HepG2 (cell line): ENCODE measurements around the gene NISCH. TPM values are rescaled to one million over a fixed set of nuclear protein-coding genes. Genes with fewer than 3 reads are reported as not detected.

Experiments
- ATAC-seq: fragments of 200-7000 bp; cut with Tn5 transposase; 3 replicates; pipeline ENCODE4 v1.9.1; 2020; ENCODE audit warnings: mild to moderate bottlenecking, moderate library complexity
- BruUV-seq: library from RNA; stranded (reverse); fragments of 400-500 nt; replicated peaks from 2 replicates; lab custom pipeline; 2021; lab: Mats Ljungman, UMichigan
- CTCF ChIA-PET: fragments of 300-600 bp; formaldehyde crosslinking; extraction: SDS; loops from one replicate; lab custom pipeline; 2021; ENCODE audit warnings: low total read pairs, inconsistent platforms, low intra/inter-chr PET ratio; lab: Yijun Ruan, JAX
- POLR2A ChIA-PET: fragments of 350-600 bp; sonication (Branson Sonifier 250); formaldehyde crosslinking; loops from one replicate; lab custom pipeline; 2020; ENCODE audit warnings: antibody characterized with exemption, inconsistent platforms; lab: Yijun Ruan, JAX
- DNase-seq: peaks from one replicate; pipeline ENCODE4 v3.0.0-alpha.2; 2015; ENCODE audit warnings: low spot score
- FAIRE-seq: peaks from 3 replicates; lab custom pipeline; 2011; peaks lifted over from hg19 to GRCh38; lab: Jason Lieb, UNC
- H2AFZ ChIP-seq: one replicate; pipeline ENCODE4 v1.6.1; 2011; ENCODE audit warnings: low read length, inconsistent platforms
- H3K27ac ChIP-seq: fragments of 300-600 bp; 3 replicates; pipeline ENCODE4 v1.8.0; 2011; ENCODE audit warnings: mixed run types, mild to moderate bottlenecking, mixed read lengths, low read length, inconsistent platforms; ENCODE audit not compliant: insufficient read depth; ENCODE audit errors: extremely low read length
- H3K27me3 ChIP-seq, 2 experiments: fragments of 200-600 bp in 1 of 2; 2 replicates in 1 of 2; 3 replicates in 1 of 2; pipeline versions ENCODE4 v1.6.0 to v1.8.0; 2011; ENCODE audit warnings: low read length in 2 of 2, mild to moderate bottlenecking in 2 of 2, moderate library complexity in 2 of 2, inconsistent platforms in 1 of 2; ENCODE audit not compliant: insufficient read depth in 2 of 2, control insufficient read depth in 1 of 2
- H3K36me3 ChIP-seq, 2 experiments: fragments of 200-600 bp in 1 of 2; replicated peaks in 1 of 2; 2 replicates in 1 of 2; 3 replicates in 1 of 2; pipeline versions ENCODE4 v1.5.1 to v1.8.0; 2011; ENCODE audit warnings: low read length in 2 of 2, inconsistent platforms in 1 of 2; ENCODE audit not compliant: insufficient read depth in 2 of 2, control insufficient read depth in 1 of 2
- H3K4me1 ChIP-seq: 2 replicates; pipeline ENCODE4 v1.5.1; 2012; ENCODE audit warnings: low read length, inconsistent platforms; ENCODE audit not compliant: insufficient read depth
- H3K4me2 ChIP-seq: 2 replicates; pipeline ENCODE4 v1.6.0; 2011; ENCODE audit warnings: low read depth, low read length, inconsistent platforms
- H3K4me3 ChIP-seq, 3 experiments: fragments of 200-600 bp in 1 of 3; sonication (generic), shearing (Covaris generic) in 1 of 3; replicated peaks in 1 of 3; 2 replicates each; pipeline ENCODE4 v1.5.1; 2011 to 2016; ENCODE audit warnings: low read length in 3 of 3, inconsistent platforms in 2 of 3, low read depth in 2 of 3, mild to moderate bottlenecking in 2 of 3, control low read depth in 1 of 3, mixed read lengths in 1 of 3; ENCODE audit not compliant: insufficient read depth in 1 of 3
- H3K79me2 ChIP-seq: one replicate; pipeline ENCODE4 v1.6.1; 2011; ENCODE audit warnings: low read length, inconsistent platforms; ENCODE audit not compliant: insufficient read depth
- H3K9ac ChIP-seq: 2 replicates; pipeline ENCODE4 v1.6.0; 2011; ENCODE audit warnings: mild to moderate bottlenecking, low read depth, low read length, inconsistent platforms; ENCODE audit not compliant: insufficient read depth
- H3K9me3 ChIP-seq: 2 replicates; pipeline ENCODE4 v1.5.1; 2012; ENCODE audit warnings: mild to moderate bottlenecking, low read length
- H4K20me1 ChIP-seq: 2 replicates; pipeline ENCODE4 v1.6.0; 2011; ENCODE audit warnings: inconsistent platforms, mild to moderate bottlenecking, low read length, moderate library complexity; ENCODE audit not compliant: insufficient read depth
- ASH2L ChIP-seq: fragments of 300-600, 200-600 bp; sonication (generic); IDR thresholded peaks from 2 replicates; pipeline ENCODE4 v1.7.0; 2017; ENCODE audit warnings: low read depth, mild to moderate bottlenecking, moderate library complexity, mixed read lengths, low read length; ENCODE audit not compliant: insufficient read length
- CBX1 ChIP-seq: IDR thresholded peaks from one replicate; pipeline ENCODE4 v1.6.1; 2016; ENCODE audit warnings: antibody characterized with exemption, low read depth
- CREBL2 ChIP-seq: sonication (generic); formaldehyde crosslinking; IDR thresholded peaks from 2 replicates; pipeline ENCODE4 v1.8.1; 2023; ENCODE audit warnings: missing genetic modification reagents, mild to moderate bottlenecking, borderline replicate concordance
- FOXK1 ChIP-seq: sonication (generic); formaldehyde crosslinking; IDR thresholded peaks from 2 replicates; pipeline ENCODE4 v1.4.0; 2020; ENCODE audit warnings: low read depth, missing genetic modification reagents, borderline replicate concordance
- GTF3A ChIP-seq: sonication (generic); formaldehyde crosslinking; conservative IDR thresholded peaks from 2 replicates; pipeline ENCODE4 v1.4.0; 2020; ENCODE audit warnings: mild to moderate bottlenecking, missing genetic modification reagents
- HCFC1 ChIP-seq: fragments of 150-350 bp; IDR thresholded peaks from 2 replicates; pipeline ENCODE4 v1.6.1; 2014; ENCODE audit warnings: low read depth, low read length
- HNRNPL ChIP-seq: fragments of 200-400 bp; formaldehyde crosslinking; IDR thresholded peaks from 2 replicates; pipeline ENCODE4 v1.6.1; 2017; ENCODE audit warnings: mild to moderate bottlenecking, low read depth, low read length
- NFKBIZ ChIP-seq: IDR thresholded peaks from 2 replicates; pipeline ENCODE4 v1.6.1; 2018; ENCODE audit warnings: missing genetic modification reagents, missing compliant biosample characterization
- NR2F1 ChIP-seq, 2 experiments: fragments of 450-650 bp in 1 of 2; formaldehyde crosslinking in 1 of 2; IDR thresholded peaks; 2 replicates each; pipeline versions ENCODE4 v1.5.0 to v1.6.1; 2016 to 2020; ENCODE audit warnings: mild to moderate bottlenecking in 1 of 2, missing compliant biosample characterization in 1 of 2, missing genetic modification reagents in 1 of 2, moderate library complexity in 1 of 2
- PRDM15 ChIP-seq: sonication (generic); formaldehyde crosslinking; IDR thresholded peaks from 2 replicates; pipeline ENCODE4 v1.4.0; 2020; ENCODE audit warnings: missing genetic modification reagents
- SMARCE1 ChIP-seq: fragments of 450-650 bp; IDR thresholded peaks from 2 replicates; pipeline ENCODE4 v1.6.1; 2017; ENCODE audit warnings: borderline replicate concordance
- TFAP4 ChIP-seq: sonication (generic); IDR thresholded peaks from 2 replicates; pipeline ENCODE4 v1.6.1; 2016; ENCODE audit warnings: low read depth, borderline replicate concordance
- ZMYM2 ChIP-seq: sonication (generic); formaldehyde crosslinking; IDR thresholded peaks from 2 replicates; pipeline ENCODE4 v1.8.0; 2022; ENCODE audit warnings: mild to moderate bottlenecking, missing genetic modification reagents
- ZNF207 ChIP-seq: fragments of 450-650 bp; IDR thresholded peaks from 2 replicates; pipeline ENCODE4 v1.6.1; 2016; ENCODE audit warnings: antibody characterized with exemption, borderline replicate concordance
- ZNF263 ChIP-seq: sonication (generic); formaldehyde crosslinking; IDR thresholded peaks from 2 replicates; pipeline ENCODE4 v1.4.0; 2020; ENCODE audit warnings: missing genetic modification reagents
- ZNF710 ChIP-seq: sonication (generic); formaldehyde crosslinking; IDR thresholded peaks from 2 replicates; pipeline ENCODE4 v1.5.0; 2020; ENCODE audit warnings: mild to moderate bottlenecking, missing genetic modification reagents, borderline replicate concordance
- WGBS: methylation state at CpG from one replicate; pipeline ENCODE4 v1.1.6; 2017; ENCODE audit warnings: low lambda C conversion rate; 5-methylcytosine and 5-hydroxymethylcytosine counted together
- in situ Hi-C: cut with HindIII; loops from 2 replicates; pipeline ENCODE4 v1.10.0; 2017; ENCODE audit warnings: low pct_unique_long_range_greater_than_20kb; ENCODE audit not compliant: extremely low pct_ligation_motif_present
- intact Hi-C: fragments of 100-400 bp; cut with micrococcal nuclease; formaldehyde crosslinking; loops from one replicate; pipeline ENCODE4 v1.10.0; 2022; ENCODE audit not compliant: unreplicated experiment
- polyA plus RNA-seq, 8 experiments: library from polyadenylated mRNA; depleted of rRNA in 3 of 8; stranded (reverse) in 7 of 8; unstranded in 1 of 8; fragments of >200 nt; fragmentation: Illumina TruSeq in 4 of 8; extraction: Trizol in 4 of 8; gene quantifications; 2 replicates each; pipeline versions ENCODE4 v1.2.1 to v1.2.3, GENCODE V29; 2011 to 2016; ENCODE audit warnings: low read depth in 4 of 8, missing spikeins in 1 of 8, mixed read lengths in 1 of 8; ENCODE audit not compliant: insufficient read depth in 1 of 8
- total RNA-seq, 5 experiments: library from RNA; depleted of rRNA; stranded (reverse); fragments of >200 nt; fragmentation: Illumina TruSeq; extraction: Trizol; gene quantifications; 2 replicates each; pipeline ENCODE4 v1.2.3, GENCODE V29; 2016; ENCODE audit warnings: low read depth in 1 of 5

Gene NISCH
- total and polyA plus RNA-seq, 2 of the 13 experiments (the other 11 are each of a cell fraction or from before 2014, with no cell fraction given), result 27.0 to 47.6 TPM

- peak overlapping the region in 2 of 3 experiments; percentile 48 to 92; a peak in 4 of 6 replicates for H3K4me3 ChIP-seq
- peak; percentile 11 for ATAC-seq
- H3K4me2 ChIP-seq, result peak overlapping the region; percentile 93
- no peaks in the 10 kb centered on the region for H3K9me3 ChIP-seq
- peak overlapping the region; percentile 43; the same call in 1 of the 2 replicates for H3K9ac ChIP-seq
- in situ Hi-C loops, result loop anchor here (10.0 kb wide), 1 partner anchor 232 kb away; the partner anchor contains the start of genes GNL3 and PBRM1
- H2AFZ ChIP-seq, result no peak overlapping the region
- peaks cover 92% of the 10 kb centered on the region for H3K4me1 ChIP-seq
- CTCF ChIA-PET, result no interaction called here
- peaks cover 18% of the 10 kb centered on the region for H3K79me2 ChIP-seq
- no TSS peak for BruUV-seq
- peak; percentile 32 for DNase-seq
- no peaks in the 10 kb centered on the region; a peak in 1 of 5 replicates for H3K27me3 ChIP-seq
- FAIRE-seq, result peak; percentile 34
- H4K20me1 ChIP-seq, result no peaks in the 10 kb centered on the region
- 4% methylated on average over 5 of the region's 11 CpGs for WGBS
- POLR2A ChIA-PET, result interaction anchor here (1.5 kb wide), 1 partner anchor 83 kb away, joined by 4 read pairs; the partner anchor contains the start of gene UQCC5
- intact Hi-C loops, result no loop called here
- peaks cover 0 to 3% of the 10 kb centered on the region in 2 experiments; a peak in 1 of 5 replicates for H3K36me3 ChIP-seq
- H3K27ac ChIP-seq, result no peak overlapping the region
- no peak for TF ChIP-seq ZMYM2
- no peak for TF ChIP-seq CBX1
- no peak for TF ChIP-seq GTF3A (CRISPR knock-in tag)
- no peak for TF ChIP-seq NFKBIZ
- no peak for TF ChIP-seq PRDM15 (CRISPR knock-in tag)
- peak; percentile 59; the same call in 1 of the 2 replicates for TF ChIP-seq HNRNPL
- TF ChIP-seq FOXK1 (CRISPR knock-in tag), result no peak
- TF ChIP-seq HCFC1, result no peak
- no peak for TF ChIP-seq CREBL2
- no peak for TF ChIP-seq ASH2L
- TF ChIP-seq ZNF263, result 0 out of 2 replicates have a peak, but pooled peaks have one; percentile 33
- TF ChIP-seq TFAP4, result peak; percentile 18; the same call in 1 of the 2 replicates
- no peak for TF ChIP-seq SMARCE1
- TF ChIP-seq NR2F1 (CRISPR knock-in tag; IDR thresholded peaks at IDR 0.05), result no peak
- no peak for TF ChIP-seq ZNF207
- no peak for TF ChIP-seq ZNF710 (CRISPR knock-in tag)
Measured at GRCh38 chr3:52452570-52453221, 2.7 kb upstream of the NISCH start.
